Measurements from ENCODE around the gene RNF225.

Gene RNF225

GRCh38 chr19:58350001-58350861 is 45.2 kb upstream of the RNF225 start:
- H3K14ac ChIP-seq (ENCODE audit: low read length), result no peak overlapping the region
- no peak overlapping the region for H2BK5ac ChIP-seq (ENCODE audit: low read depth, low read length, poor library complexity)
- no peak overlapping the region for H2BK120ac ChIP-seq (ENCODE audit: insufficient read depth, low read length, poor library complexity)
- H3K18ac ChIP-seq (ENCODE audit: low read length), result no peak overlapping the region
- H2AK5ac ChIP-seq (ENCODE audit: low read length), result no peak overlapping the region
- H3K4me1 ChIP-seq (ENCODE audit: control insufficient read depth in 1 of 2, insufficient read depth in 2 of 2, low read length in 2 of 2), result peaks cover 3 to 7% of the 10 kb centered on the region in 2 experiments
- peaks cover 2% of the 10 kb centered on the region for H3K9me3 ChIP-seq (ENCODE audit: insufficient read depth, low read depth, low read length)
- WGBS (ENCODE audit: extremely low coverage, insufficient coverage, insufficient read length), result no CpG with 5 or more reads among the region's 84 CpGs
- peaks cover 4% of the 10 kb centered on the region for H3K79me1 ChIP-seq (ENCODE audit: low read length)
- H3K4me2 ChIP-seq (ENCODE audit: low read length), result no peak overlapping the region
- no peak for DNase-seq
- peaks cover 2% of the 10 kb centered on the region for H3K79me2 ChIP-seq (ENCODE audit: control insufficient read depth, insufficient read depth, low read length, poor library complexity)
- H4K12ac ChIP-seq (ENCODE audit: low read depth, low read length), result no peak overlapping the region
- no peaks in the 10 kb centered on the region for H3K36me3 ChIP-seq (ENCODE audit: control insufficient read depth in 1 of 2, insufficient read depth in 2 of 2, low read length in 2 of 2)
- no peak overlapping the region for H3K9ac ChIP-seq (ENCODE audit: low read length)
- H2AFZ ChIP-seq (ENCODE audit: insufficient read depth, low read length, poor library complexity), result no peak overlapping the region
- no peak overlapping the region for H2BK12ac ChIP-seq (ENCODE audit: low read length)
- no peak overlapping the region for H4K8ac ChIP-seq (ENCODE audit: low read depth, low read length)
- no peak overlapping the region for H3K4ac ChIP-seq (ENCODE audit: low read depth, low read length)
- H3K4me3 ChIP-seq (ENCODE audit: low read depth, low read length), result no peak overlapping the region
- H3K27me3 ChIP-seq (ENCODE audit: insufficient read depth, low read length), result peaks cover 15% of the 10 kb centered on the region
- H4K91ac ChIP-seq (ENCODE audit: low read depth, low read length), result no peak overlapping the region
- no peak overlapping the region for H3K27ac ChIP-seq (ENCODE audit: low read depth, low read length)
- no peak overlapping the region for H3K23ac ChIP-seq (ENCODE audit: low read length)

- H2BK120ac ChIP-seq (ENCODE audit: insufficient read depth, low read length, poor library complexity), result no peak overlapping the region
- H2BK12ac ChIP-seq (ENCODE audit: low read length), result no peak overlapping the region
- no peak overlapping the region for H3K4me2 ChIP-seq (ENCODE audit: low read length)
- H3K4ac ChIP-seq (ENCODE audit: low read depth, low read length), result no peak overlapping the region
- H3K79me1 ChIP-seq (ENCODE audit: low read length), result peaks cover 4% of the 10 kb centered on the region
- no peak overlapping the region for H2AFZ ChIP-seq (ENCODE audit: insufficient read depth, low read length, poor library complexity)
- no peak overlapping the region for H3K14ac ChIP-seq (ENCODE audit: low read length)
- H3K23ac ChIP-seq (ENCODE audit: low read length), result no peak overlapping the region
- WGBS (ENCODE audit: extremely low coverage, insufficient coverage, insufficient read length), result no CpG with 5 or more reads among the region's 34 CpGs
- H3K36me3 ChIP-seq (ENCODE audit: control insufficient read depth in 1 of 2, insufficient read depth in 2 of 2, low read length in 2 of 2), result no peaks in the 10 kb centered on the region
- H3K27ac ChIP-seq (ENCODE audit: low read depth, low read length), result no peak overlapping the region
- H2AK5ac ChIP-seq (ENCODE audit: low read length), result no peak overlapping the region
- H3K4me1 ChIP-seq (ENCODE audit: control insufficient read depth in 1 of 2, insufficient read depth in 2 of 2, low read length in 2 of 2), result peaks cover 3 to 7% of the 10 kb centered on the region in 2 experiments
- no peak overlapping the region for H4K91ac ChIP-seq (ENCODE audit: low read depth, low read length)
- peaks cover 15% of the 10 kb centered on the region for H3K27me3 ChIP-seq (ENCODE audit: insufficient read depth, low read length)
- H3K9ac ChIP-seq (ENCODE audit: low read length), result no peak overlapping the region
- H3K4me3 ChIP-seq (ENCODE audit: low read depth, low read length), result no peak overlapping the region
- DNase-seq, result no peak
- no peak overlapping the region for H4K12ac ChIP-seq (ENCODE audit: low read depth, low read length)
- no peak overlapping the region for H2BK5ac ChIP-seq (ENCODE audit: low read depth, low read length, poor library complexity)
- H4K8ac ChIP-seq (ENCODE audit: low read depth, low read length), result no peak overlapping the region
- no peak overlapping the region for H3K18ac ChIP-seq (ENCODE audit: low read length)
- H3K79me2 ChIP-seq (ENCODE audit: control insufficient read depth, insufficient read depth, low read length, poor library complexity), result peaks cover 2% of the 10 kb centered on the region
- H3K9me3 ChIP-seq (ENCODE audit: insufficient read depth, low read depth, low read length), result peaks cover 2% of the 10 kb centered on the region
Observed at GRCh38 chr19:58350871-58351557, 44.4 kb upstream of the RNF225 start.

- WGBS (ENCODE audit: extremely low coverage, insufficient coverage, insufficient read length), result no CpG with 5 or more reads among the region's 9 CpGs
Observed at GRCh38 chr19:58351558-58351878, 43.9 kb upstream of the RNF225 start.

GRCh38 chr19:58351990-58352755 is 43.3 kb upstream of the RNF225 start:
- Histone ChIP-seq H3K9me3 (ENCODE audit: insufficient read depth, low read depth, low read length) (peaks cover 2% of the 10 kb centered on the region), H2AK5ac (ENCODE audit: low read length) (no peak overlapping the region), H3K79me1 (ENCODE audit: low read length) (peaks cover 2% of the 10 kb centered on the region), H3K14ac (ENCODE audit: low read length) (no peak overlapping the region), H3K4me1 (ENCODE audit: control insufficient read depth in 1 of 2, insufficient read depth in 2 of 2, low read length in 2 of 2) (peaks cover 3% of the 10 kb centered on the region in 2 experiments), H3K36me3 (ENCODE audit: control insufficient read depth in 1 of 2, insufficient read depth in 2 of 2, low read length in 2 of 2) (no peaks in the 10 kb centered on the region), H4K91ac (ENCODE audit: low read depth, low read length) (no peak overlapping the region), H3K9ac (ENCODE audit: low read length) (no peak overlapping the region), H3K27me3 (ENCODE audit: insufficient read depth, low read length) (peaks cover 7% of the 10 kb centered on the region), H3K23ac (ENCODE audit: low read length) (no peak overlapping the region), H3K4ac (ENCODE audit: low read depth, low read length) (no peak overlapping the region), H3K27ac (ENCODE audit: low read depth, low read length) (no peak overlapping the region), H3K79me2 (ENCODE audit: control insufficient read depth, insufficient read depth, low read length, poor library complexity) (peaks cover 2% of the 10 kb centered on the region), H3K4me3 (ENCODE audit: low read depth, low read length) (no peak overlapping the region), H4K12ac (ENCODE audit: low read depth, low read length) (no peak overlapping the region), H3K4me2 (ENCODE audit: low read length) (no peak overlapping the region), H2AFZ (ENCODE audit: insufficient read depth, low read length, poor library complexity) (no peak overlapping the region), H2BK120ac (ENCODE audit: insufficient read depth, low read length, poor library complexity) (no peak overlapping the region), H3K18ac (ENCODE audit: low read length) (no peak overlapping the region), H2BK12ac (ENCODE audit: low read length) (no peak overlapping the region), H2BK5ac (ENCODE audit: low read depth, low read length, poor library complexity) (no peak overlapping the region), H4K8ac (ENCODE audit: low read depth, low read length) (no peak overlapping the region)
- WGBS (ENCODE audit: extremely low coverage, insufficient coverage, insufficient read length), result no CpG with 5 or more reads among the region's 23 CpGs
- no peak for DNase-seq

More at GRCh38 chr19:58351558-58351878, 43.9 kb upstream of the RNF225 start:
- H3K9me3 ChIP-seq (ENCODE audit: insufficient read depth, low read depth, low read length), result peaks cover 2% of the 10 kb centered on the region
- no peak overlapping the region for H3K4me3 ChIP-seq (ENCODE audit: low read depth, low read length)
- H3K27ac ChIP-seq (ENCODE audit: low read depth, low read length), result no peak overlapping the region
- H2BK12ac ChIP-seq (ENCODE audit: low read length), result no peak overlapping the region
- no peak overlapping the region for H2BK120ac ChIP-seq (ENCODE audit: insufficient read depth, low read length, poor library complexity)
- no peak overlapping the region for H2AK5ac ChIP-seq (ENCODE audit: low read length)
- no peak overlapping the region for H2BK5ac ChIP-seq (ENCODE audit: low read depth, low read length, poor library complexity)
- peaks cover 2% of the 10 kb centered on the region for H3K79me2 ChIP-seq (ENCODE audit: control insufficient read depth, insufficient read depth, low read length, poor library complexity)
- H2AFZ ChIP-seq (ENCODE audit: insufficient read depth, low read length, poor library complexity), result no peak overlapping the region
- H3K4me2 ChIP-seq (ENCODE audit: low read length), result no peak overlapping the region
- no peak overlapping the region for H3K18ac ChIP-seq (ENCODE audit: low read length)
- H3K14ac ChIP-seq (ENCODE audit: low read length), result no peak overlapping the region
- no peak overlapping the region for H3K23ac ChIP-seq (ENCODE audit: low read length)
- H4K91ac ChIP-seq (ENCODE audit: low read depth, low read length), result no peak overlapping the region
- H3K4ac ChIP-seq (ENCODE audit: low read depth, low read length), result no peak overlapping the region
- no peaks in the 10 kb centered on the region for H3K36me3 ChIP-seq (ENCODE audit: control insufficient read depth in 1 of 2, insufficient read depth in 2 of 2, low read length in 2 of 2)
- H3K27me3 ChIP-seq (ENCODE audit: insufficient read depth, low read length), result peaks cover 14% of the 10 kb centered on the region
- H3K4me1 ChIP-seq (ENCODE audit: control insufficient read depth in 1 of 2, insufficient read depth in 2 of 2, low read length in 2 of 2), result peaks cover 3 to 7% of the 10 kb centered on the region in 2 experiments
- peaks cover 4% of the 10 kb centered on the region for H3K79me1 ChIP-seq (ENCODE audit: low read length)
- no peak for DNase-seq
- no peak overlapping the region for H4K12ac ChIP-seq (ENCODE audit: low read depth, low read length)
- H4K8ac ChIP-seq (ENCODE audit: low read depth, low read length), result no peak overlapping the region
- no peak overlapping the region for H3K9ac ChIP-seq (ENCODE audit: low read length)

All from trophoblast cell (in vitro differentiated cells and primary cell).